Activated effector memory CD4-positive, alpha-beta T cell treated with anti-CD3 and anti-CD28 coated beads, Interleukin-2, amount 50 U/mL, for 16 hours (primary cell): ENCODE results near the gene LDLRAD4.

Experiments used
- DNase-seq: peaks from one replicate; pipeline ENCODE4 v3.0.0-alpha.2; 2020

LDLRAD4 gene

DNA sequence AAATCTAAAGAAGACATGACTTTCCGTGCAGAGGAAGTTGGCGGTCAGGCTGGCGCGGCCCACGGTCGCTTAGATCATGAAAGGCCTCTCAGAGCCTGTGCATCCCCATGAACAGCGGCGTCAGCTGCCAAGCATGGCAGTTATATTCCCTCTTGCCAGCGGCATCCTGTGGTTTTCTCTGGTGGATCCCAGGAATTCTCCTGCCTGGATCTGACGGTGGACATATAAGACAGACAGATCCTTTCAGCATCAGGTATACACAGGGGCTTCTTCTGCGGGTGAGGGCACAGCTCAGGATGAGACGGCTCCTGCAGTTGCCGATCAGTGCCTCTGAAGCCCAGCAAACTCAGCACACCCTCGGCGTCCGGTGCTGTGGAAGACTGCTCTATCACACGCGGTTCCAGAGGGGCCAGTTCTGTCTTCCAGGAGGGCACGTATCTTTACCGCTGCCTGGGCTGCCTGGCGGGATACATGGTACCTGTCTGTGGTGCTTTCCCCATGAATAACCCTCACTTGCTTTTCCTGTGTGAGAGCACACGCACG lies 157.8 kb downstream of the LDLRAD4 start:
- peak; percentile 89 for DNase-seq

DNA sequence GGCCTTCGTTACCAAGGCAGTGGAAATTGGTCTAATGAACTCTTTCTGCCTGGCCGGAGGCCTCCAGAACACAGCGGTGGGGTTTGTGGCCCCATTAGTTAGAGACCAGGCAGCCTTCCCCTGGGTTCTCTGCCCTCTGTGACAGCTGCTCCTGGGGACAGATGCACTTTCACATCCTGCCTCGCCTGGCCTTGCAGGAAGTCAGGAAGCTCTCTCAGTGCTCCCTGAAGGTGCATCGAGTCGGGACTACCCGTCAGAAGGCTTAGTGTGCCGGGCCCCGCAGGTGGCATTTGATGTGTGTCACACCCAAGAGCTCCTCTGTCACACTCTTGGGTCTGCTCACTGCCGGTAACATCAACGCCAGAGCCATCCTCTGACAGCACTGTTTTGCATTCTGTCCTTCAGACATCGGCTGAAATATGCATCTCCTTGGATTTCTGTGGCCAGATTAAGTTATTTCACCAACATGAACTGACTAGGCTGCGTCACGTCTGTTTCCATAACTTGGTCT lies 158.3 kb downstream of the LDLRAD4 start:
- DNase-seq: peak; percentile 88

DNA sequence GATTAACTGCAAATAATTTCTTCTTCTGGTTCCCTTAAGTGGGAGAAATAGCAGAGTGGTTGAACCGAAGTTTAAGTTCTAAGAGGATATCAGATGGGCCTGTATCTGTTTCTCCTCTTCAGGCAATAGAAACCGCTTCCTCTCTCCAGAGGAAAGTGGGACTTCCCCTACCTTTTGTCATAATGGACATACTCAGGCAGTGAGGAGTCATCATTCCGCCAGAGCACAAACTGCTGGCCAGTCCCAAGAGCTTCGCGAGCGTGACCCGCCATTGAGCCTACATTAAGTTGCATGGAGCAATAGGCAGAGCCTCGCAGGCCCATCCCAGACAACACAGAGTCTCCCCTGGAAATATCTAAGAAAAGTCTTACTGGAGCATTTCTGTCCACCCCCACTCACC lies 158.9 kb downstream of the LDLRAD4 start:
- DNase-seq: peak; percentile 73

DNA sequence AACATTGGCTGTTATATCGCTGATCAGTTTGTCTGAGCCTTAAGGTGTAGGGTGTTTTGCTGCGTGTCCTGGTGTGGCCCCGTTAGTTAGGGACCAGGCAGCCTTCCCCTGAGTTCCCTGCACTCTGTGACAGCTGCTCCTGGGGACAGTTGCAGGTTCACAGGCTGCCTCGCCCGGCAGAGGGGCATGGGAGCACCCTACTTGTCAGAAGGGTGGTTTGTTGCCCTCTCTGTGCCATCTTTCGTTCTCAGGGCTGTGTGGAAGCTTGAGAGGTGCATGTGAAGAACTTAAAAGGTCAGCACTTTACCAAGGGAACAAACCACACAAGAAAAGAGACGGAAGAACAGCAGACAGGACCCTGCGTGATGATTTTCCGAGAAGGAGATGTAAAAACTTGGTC lies 159.6 kb downstream of the LDLRAD4 start:
- DNase-seq: peak; percentile 73

DNA sequence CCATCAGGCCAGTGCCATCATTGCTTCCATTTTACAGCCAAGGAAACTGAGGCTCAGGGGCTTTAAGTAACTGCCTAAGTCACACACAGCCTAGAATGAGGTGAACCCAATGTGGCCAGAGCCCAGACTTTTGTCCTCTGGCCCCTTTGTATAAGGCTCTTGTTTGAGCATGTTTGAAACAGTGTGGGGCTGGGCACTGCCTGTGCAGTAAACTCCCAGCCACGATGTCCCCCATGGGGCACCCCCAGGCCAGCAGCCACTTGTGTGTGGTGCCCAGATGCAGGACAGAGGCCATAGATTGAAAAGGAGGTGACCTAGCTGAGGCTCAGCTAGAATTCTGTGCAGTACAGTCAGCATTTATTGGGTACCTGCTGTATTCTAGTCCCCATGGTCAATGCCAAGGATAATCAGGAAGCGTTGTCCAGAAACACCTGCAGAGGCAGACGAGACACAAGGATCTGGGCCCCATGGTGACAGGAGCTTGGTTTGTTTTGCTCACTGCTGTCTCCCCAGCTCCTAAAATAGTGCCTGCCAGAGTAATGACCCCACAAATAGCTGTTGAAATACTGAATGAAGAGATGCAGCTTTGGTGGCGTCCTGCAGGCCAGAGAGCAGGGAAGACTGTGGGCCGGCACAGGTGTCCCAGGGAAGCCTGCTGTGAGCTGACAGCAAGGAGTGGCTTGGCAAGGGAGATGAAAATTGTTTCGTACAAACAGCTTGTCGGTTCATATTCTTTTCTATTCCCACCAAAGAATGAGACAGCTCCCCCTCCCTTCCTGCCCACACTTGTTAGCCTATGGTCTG lies 160.7 kb downstream of the LDLRAD4 start:
- DNase-seq: peak; percentile 58

DNA sequence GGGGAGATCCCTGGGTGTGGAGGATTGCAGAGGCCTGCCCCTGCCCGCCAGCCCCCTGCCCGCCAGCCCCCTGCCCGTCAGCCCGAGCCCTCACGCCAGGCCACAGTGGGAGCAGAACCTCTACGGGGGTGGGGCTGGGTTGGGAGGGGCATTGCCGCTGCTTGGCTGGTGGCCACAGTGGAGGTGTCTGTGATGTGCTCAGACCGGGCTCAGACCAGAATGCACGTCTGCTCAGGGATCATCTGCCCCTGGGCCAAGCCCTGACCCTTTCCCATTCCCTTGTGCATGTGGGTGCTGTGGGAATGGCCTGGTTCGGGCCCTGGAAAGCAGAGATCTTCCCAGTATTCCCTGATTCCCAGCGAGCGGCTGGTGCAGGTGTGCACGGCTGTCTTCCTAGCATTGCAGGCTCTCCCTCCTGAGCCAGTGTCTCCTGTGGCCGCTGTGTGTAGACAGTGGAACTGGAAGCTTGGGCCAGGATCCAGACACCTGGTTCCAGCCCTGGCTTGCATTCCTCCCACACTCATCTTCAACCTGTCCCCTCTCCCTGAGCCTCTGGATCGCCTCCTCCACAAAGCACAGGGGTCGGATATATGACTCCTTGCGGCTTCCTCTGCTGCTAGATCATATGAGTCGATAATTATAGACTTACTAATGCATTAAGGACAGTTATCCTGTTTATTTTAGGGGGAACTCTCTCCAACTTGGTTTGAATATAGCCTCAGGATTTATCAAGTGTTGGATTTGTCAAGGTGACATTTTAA lies 161.6 kb downstream of the LDLRAD4 start:
- peak; percentile 57 for DNase-seq

DNA sequence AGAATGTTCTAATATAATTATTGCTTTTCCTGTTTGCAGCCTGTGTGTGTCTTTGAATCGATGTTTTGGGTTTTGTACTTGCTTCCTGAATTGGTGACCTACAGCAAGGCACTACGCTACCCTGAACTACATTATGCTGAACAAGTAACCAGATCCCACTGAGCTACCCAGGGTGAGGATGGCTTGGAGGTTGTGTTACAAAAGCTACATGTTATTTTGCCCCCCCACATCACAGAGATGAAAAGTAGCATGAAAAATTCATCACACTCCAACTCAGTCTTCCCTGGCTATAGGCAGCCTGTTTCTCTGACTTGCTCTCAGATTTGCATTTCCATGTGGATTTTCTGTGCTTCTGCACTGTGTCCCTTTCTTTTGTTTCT lies 162.1 kb downstream of the LDLRAD4 start:
- DNase-seq: no peak

DNA sequence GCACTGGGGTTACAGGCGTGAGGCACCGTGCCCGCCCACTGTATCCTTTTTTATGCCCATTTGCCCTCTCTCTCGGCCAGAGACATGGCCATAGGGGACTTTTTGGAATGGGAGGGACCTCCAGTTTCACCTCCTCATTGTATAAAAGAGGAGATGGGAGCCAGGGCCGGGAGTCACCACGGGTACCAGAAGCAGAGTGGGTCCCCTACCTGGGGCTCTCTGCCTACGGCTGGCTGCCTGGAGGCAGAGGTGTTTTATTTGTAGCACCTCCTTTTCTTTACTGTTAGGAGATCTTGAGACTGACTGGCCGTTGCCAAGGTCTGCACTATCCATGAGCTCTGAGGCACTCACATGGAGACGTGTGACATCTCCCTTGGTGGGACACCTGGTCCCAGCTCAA lies 162.8 kb downstream of the LDLRAD4 start:
- no peak for DNase-seq

DNA sequence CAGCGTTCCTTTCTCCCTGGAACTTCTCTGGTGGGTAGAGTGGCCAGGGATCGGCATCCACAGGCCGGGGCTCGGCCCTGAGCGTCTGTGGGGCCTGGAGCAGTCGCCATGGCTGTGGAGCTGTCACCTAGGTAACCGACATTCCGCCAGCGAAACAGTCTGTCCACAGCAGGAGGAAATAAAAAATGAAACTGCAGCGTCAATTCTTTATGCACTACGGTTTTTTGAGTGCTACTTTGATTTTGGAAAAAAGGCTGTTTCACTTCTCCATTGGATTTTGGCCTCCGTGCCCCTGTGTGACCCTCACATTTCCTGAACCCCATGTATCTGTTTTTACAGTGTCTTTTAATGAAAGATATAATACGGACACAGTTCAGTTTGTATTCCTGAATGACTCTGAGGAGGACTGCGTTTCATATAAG lies 163.4 kb downstream of the LDLRAD4 start:
- peak; percentile 78 for DNase-seq

DNA sequence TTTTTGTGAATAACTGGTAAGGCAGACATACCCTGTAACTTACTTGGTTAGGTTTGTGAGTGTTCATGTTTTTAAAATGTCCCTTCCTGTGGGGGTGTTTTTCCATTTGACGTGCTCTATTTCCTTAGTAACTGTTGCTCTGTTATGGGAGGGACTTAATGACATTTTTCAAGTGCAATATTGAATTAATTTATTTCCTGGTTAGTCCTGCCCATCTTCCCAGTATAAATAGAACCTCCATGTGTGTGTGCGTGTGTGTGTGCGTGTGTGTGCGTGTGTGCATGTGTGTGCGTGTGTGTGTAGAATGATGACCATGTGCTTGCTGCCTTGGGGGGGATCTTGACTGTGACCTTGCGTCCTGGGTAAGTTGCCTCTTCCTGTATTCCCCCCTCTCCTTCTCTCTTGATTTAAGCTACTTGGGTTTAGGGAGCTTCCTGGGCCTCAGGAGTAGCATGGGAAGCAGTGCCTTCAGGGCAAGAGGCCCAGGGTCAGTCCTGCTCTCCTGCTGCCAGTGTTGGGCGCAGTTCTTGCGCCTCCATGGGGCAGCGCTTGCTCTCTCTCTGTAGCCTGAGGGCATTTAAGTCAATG lies 163.9 kb downstream of the LDLRAD4 start:
- peak; percentile 80 for DNase-seq

DNA sequence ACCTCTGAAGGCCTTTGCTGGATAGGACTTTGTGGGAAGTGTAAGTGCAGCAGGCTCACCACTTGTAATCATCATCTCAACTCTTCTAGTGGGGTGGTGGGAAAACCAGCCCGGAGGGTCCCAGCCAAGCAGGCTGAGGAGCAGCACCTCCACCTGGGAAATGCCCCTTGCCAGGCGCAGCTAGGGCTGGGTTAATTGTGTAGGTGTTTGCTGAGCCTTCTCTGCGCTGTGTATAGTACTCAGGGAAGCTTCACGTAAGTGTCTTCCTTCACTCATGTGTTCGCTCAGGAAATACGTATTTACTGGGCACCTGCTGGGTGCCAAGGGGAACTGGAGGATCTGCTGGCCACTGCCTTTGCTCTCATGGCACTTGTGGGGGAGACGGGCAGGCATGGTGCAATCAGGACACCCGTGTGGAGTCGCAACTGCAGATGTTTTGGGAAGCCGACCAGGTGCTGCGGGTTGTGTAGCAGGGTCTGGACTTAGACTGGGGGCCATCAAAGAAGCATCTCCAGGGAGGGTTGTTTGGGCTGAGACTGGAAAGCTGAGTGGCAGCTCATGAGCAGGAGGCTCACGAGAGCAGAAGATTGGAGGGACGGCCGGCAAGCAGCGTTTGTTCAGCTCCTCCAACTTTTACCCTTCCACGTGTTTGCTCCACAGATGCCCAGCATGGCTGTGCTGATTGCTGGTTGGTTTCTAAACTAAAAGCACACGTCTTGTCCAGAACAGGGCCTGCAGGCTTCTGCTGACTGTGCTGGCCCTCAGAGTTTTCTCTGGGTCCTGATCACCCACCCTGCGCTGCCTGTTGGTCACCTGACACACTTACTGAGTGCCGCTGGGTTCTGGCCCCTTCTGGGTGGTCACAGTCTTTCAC lies 164.6 kb downstream of the LDLRAD4 start:
- peak; percentile 67 for DNase-seq

DNA sequence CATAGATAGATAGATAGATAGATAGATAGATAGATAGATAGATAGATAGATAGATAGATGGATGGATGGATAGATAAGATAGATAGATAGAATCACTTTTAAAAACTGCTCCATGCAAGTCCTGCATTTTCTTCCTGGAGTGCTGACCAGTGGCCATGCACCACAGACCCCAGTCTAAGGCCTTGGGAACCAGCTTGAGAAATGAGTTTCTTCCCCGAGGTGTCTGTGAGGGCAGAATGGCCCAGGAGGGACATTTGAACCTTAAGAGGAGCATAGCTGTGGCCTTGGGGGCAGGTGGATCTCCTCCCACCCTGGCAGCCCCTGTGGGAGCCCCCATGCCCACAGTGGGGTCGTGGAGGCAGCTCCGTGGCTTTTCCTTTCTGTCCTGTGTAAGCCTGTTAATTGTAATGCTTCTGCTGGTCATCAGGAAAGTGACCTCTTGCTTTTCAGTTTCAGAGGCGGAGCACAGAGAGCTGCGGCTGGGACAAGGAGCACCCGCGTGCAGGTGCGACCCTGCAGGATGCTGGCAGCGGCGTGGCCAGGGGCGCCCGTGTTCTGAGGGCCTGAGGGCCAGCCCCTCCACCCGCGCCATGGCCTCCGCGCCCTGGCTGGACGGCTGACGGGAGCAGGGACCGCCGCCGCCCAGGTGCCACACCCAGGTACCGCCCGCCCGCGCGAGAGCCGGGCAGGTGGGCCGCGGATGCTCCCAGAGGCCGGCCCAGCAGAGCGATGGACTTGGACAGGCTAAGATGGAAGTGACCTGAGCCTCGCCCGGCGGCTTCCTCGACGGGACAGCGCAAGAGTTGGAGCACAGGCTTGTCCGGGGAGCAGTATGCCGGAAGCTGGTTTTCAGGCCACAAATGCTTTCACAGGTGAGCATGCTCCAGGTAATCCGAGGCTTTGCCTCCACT lies 168.6 kb downstream of the LDLRAD4 start:
- no peak for DNase-seq

DNA sequence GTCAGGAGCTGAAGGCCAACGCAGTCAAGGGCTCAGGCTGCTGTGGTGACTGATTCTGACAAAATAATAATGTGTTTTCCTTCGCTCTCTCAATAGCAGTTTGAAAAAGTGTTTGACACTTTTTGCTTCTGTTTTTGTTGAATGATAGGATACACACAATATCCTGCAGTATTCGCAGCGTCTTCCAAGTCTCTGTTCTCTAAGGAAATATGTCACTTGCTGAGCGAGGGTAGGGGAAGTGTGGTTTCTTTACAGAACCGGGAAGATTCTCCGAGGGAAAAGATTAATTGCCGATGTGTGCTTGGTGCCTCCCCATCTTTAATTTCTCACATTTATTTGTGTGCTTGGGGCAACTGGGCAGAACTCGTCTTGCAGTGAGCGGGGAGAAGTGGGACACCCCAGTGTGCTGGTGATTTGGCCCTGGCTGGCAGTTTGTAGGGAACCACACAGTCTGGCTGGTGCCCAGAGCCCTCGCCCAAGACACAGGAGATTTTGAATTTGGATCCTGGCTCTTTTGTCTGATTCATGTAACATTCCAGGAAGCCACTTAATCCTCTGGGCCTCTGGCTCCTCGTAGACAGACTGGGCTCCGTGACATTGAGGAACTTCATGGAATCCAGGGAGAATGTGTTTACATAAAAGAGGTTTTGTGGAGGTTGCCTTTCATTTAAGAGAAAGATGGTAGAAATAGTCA lies 169.4 kb downstream of the LDLRAD4 start:
- peak; percentile 50 for DNase-seq

DNA sequence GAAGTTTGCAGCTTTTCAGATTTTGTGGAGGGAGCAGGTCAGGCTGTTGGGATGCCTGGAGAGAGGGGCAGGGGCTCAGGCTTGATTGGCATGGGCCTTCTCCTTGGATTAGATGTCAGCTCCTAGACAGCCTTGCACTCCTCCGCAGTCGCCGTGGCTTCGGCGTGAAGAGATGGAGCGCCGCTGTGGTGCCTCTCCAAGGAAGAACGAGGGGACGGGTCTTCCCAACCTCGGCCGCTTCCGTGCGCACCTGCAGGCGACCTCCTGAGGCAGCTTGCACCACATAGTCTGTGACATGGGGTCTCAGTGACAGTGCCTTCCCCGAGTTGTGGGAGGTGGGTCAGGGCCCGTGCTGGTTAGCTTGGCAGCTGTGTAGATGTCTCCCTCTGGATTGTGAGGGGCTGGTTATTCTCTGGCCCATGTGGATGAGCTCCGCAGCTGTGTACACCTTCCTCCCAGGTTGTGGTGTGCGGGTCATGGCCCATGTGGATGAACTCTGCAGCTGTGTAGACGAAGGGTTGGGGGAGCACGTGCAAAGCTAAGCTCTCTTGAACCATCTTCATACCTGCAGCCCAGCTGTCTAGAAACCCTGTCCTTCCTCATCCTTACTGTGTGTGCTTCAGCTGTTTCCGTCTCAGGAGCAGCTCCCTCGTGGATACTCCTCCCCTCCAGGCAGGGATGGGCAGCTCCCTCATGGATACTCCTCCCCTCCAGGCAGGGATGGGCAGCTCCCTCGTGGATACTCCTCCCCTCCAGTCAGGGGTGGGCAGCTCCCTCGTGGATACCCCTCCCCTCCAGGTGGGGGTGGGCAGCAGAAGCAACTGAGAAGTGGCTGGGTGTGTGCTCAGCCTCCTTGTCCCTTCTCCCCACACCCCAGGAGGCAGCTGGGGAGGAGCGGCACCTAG lies 170.3 kb downstream of the LDLRAD4 start:
- DNase-seq: peak; percentile 59

DNA sequence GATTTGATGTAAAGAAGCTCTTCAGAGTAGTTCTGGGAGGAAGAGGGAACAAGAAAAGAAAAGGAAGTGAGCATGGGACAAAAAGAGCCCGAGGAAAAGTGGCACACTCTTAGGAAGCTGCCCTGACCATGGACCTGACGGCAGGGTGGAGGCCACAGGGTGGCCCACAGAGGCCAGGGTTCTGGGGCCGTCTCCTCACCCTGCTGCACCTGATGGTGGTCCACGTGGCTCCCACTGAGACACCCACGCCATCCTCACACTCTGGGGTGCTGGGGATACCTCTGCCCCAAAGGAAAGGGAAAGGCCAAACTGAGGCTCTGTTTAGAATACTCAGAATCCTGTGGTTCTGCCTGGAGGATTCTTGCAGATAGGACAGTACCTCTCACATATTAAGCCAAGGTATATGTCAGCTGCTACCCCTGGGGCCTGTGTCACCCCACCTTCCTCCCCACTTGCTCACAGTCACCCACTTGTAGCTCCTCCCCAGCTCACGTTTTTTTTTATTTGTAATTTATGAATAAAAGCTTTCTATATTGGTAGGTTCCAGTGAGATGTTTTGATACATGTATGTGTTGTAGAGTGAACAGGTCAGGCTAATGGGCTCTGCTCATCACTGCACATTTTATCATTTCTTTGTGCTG lies 171.1 kb downstream of the LDLRAD4 start:
- no peak for DNase-seq

DNA sequence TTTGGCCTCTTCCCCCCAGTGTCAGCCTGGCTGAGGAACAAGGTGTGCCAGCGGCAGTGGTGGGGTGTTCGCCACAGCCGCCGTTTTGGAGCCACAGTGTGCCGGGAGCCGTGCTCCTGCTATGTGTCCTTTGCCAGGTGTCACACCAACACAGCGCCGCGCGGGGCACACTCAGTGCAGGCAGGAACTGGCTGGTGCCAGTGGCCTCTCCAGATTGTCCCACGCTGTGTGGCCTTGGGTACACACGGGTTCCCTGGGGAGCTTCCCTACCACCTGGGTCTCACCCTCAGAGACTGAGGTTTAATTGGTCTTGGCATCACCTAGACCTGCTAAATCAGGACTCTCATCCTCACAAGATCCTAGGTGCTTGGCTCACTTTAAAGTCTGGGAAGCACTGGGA lies 171.6 kb downstream of the LDLRAD4 start:
- DNase-seq: peak; percentile 61

DNA sequence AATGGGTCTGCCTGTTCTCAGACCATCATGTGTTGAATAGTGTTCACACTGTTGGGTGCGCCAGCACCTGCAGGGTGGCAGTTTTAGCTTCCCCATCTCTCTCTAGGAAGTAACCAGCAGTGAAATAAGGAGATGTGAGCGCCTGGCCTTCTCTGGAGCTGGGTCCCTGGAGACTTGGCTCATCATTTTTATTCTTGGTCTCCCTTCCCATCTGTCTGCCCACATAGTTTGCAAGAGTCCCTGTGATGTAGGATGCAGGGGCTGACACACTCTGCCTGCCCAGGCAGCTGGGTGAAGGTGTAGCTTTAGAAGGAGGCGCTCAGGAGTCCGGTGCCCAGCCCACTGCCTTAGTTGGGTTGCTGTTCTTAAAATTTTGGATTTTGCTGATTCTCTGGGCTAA lies 172.2 kb downstream of the LDLRAD4 start:
- peak; percentile 56 for DNase-seq

DNA sequence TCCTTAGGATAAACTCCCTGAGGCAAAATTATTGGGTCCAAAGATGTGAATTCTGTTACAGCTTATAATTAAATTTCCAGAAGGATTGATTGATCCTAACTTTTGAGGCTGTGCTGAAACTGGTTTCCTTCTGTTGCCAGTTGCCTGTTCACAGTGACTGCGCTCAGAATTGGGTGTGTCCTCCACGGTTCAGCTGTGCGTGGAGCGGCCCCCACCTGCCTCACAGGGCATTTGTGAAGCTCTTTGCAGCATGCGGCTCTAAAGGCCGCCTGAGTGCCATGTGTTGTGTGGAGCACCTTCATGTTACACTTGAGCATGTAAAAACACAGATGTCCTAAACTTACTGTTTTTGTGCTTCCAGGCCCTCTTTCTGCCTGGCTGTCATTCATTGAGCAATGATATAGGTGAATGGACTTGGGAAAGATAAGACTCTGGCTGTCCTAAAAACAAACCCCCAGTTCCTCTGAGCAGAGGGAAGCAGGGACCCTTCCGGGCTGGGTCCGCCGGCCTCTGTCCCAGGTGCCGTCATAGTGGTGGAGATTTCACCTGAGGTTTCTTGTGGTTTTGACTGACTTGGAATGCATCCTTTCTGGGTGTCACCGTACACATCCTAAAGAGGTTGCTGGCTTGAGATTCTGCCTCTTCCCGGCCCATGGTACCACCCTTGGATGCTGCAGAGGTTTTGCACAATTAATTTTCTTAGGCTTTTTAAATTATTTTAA lies 173.6 kb downstream of the LDLRAD4 start:
- DNase-seq: peak; percentile 54
